Panc1 (cell line): ENCODE results near the gene INPP5A.

Experiments used
- CTCF ChIP-seq: fragments of 450-650 bp; IDR thresholded peaks from 2 replicates; pipeline ENCODE4 v1.5.1; 2017; ENCODE audit warnings: mild to moderate bottlenecking
- POLR2AphosphoS5 ChIP-seq: IDR thresholded peaks from 2 replicates; pipeline ENCODE4 v1.6.1; 2012; ENCODE audit warnings: mild to moderate bottlenecking, low read depth, low read length, moderate library complexity
- TCF7L2 ChIP-seq: IDR thresholded peaks from 2 replicates; pipeline ENCODE4 v1.6.1; 2011; ENCODE audit warnings: mild to moderate bottlenecking, low read depth, low read length, inconsistent platforms

GRCh38 chr10:132726194-132726593 is 188.6 kb downstream of the INPP5A start:
- TF ChIP-seq CTCF (no peak), POLR2AphosphoS5 (no peak), TCF7L2 (no peak)
